HCT116 (cell line): ENCODE results near the gene ASIC1. TPM values are rescaled to one million over a fixed set of nuclear protein-coding genes. Genes with fewer than 3 reads are reported as not detected.

ENCODE experiments used
- ATAC-seq: fragments of 200-7000 bp; cut with Tn5 transposase; 2 replicates; pipeline ENCODE4 v1.9.1; 2020; ENCODE audit warnings: mild to moderate bottlenecking, moderate library complexity
- BruUV-seq: library from RNA; stranded (reverse); fragments of 400-500 nt; replicated peaks from 2 replicates; lab custom pipeline; 2021; lab: Mats Ljungman, UMichigan
- CTCF ChIA-PET: fragments of 300-600 bp; sonication (Branson Sonifier 250); formaldehyde crosslinking; loops from one replicate; lab custom pipeline; 2021; ENCODE audit warnings: antibody characterized with exemption; lab: Charles Lee
- POLR2A ChIA-PET: fragments of 300-600, 350-600 bp; sonication (Branson Sonifier 250); formaldehyde crosslinking; loops from one replicate; lab custom pipeline; 2021; ENCODE audit warnings: antibody characterized with exemption; lab: Charles Lee
- RAD21 ChIA-PET, 2 experiments: fragments of 300-600 bp; sonication (Branson Sonifier 250); formaldehyde crosslinking; loops; one replicate each; lab custom pipeline; 2023; ENCODE audit warnings: low total read pairs in 2 of 2; ENCODE audit not compliant: uncharacterized antibody in 2 of 2, unreplicated experiment in 2 of 2, low non-redundant PET in 1 of 2; lab: Charles Lee
- DNase-seq: peaks from one replicate; pipeline ENCODE4 v3.0.0-alpha.2; 2010; ENCODE audit warnings: low read depth, low spot score
- H2AFZ ChIP-seq: fragments of 200-600 bp; shearing (Covaris generic), sonication (generic); 2 replicates; pipeline ENCODE4 v1.6.1; 2017; ENCODE audit warnings: low read depth, mixed run types, mixed read lengths, antibody characterized with exemption, low read length; ENCODE audit not compliant: poor library complexity, severe bottlenecking
- H3K27ac ChIP-seq: 2 replicates; pipeline ENCODE4 v1.5.1; 2012; ENCODE audit warnings: low read depth, low read length
- H3K27me3 ChIP-seq: fragments of 200-600 bp; sonication (generic); 2 replicates; pipeline ENCODE4 v1.6.1; 2016; ENCODE audit warnings: mixed run types, low read length, mixed read lengths; ENCODE audit not compliant: insufficient read depth
- H3K36me3 ChIP-seq, 2 experiments: fragments of 200-500 bp in 1 of 2; fragments of 200-600 bp in 1 of 2; sonication (Bioruptor generic) in 1 of 2; sonication (generic) in 1 of 2; 2 replicates each; pipeline versions ENCODE4 v1.5.1 to v1.6.1; 2014 to 2016; ENCODE audit warnings: low read length in 2 of 2, inconsistent platforms in 1 of 2, mixed read lengths in 1 of 2, mixed run types in 1 of 2; ENCODE audit not compliant: insufficient read depth in 2 of 2, control insufficient read depth in 1 of 2
- H3K4me1 ChIP-seq, 2 experiments: fragments of 200-600 bp in 1 of 2; sonication (generic) in 1 of 2; 2 replicates each; pipeline versions ENCODE4 v1.5.1 to v1.6.1; 2012 to 2017; ENCODE audit warnings: low read length in 2 of 2, inconsistent platforms in 1 of 2, mild to moderate bottlenecking in 1 of 2, mixed read lengths in 1 of 2, mixed run types in 1 of 2, moderate library complexity in 1 of 2; ENCODE audit not compliant: insufficient read depth in 2 of 2, control insufficient read depth in 1 of 2
- H3K4me2 ChIP-seq: fragments of 200-600 bp; sonication (generic); 2 replicates; pipeline ENCODE4 v1.6.1; 2017; ENCODE audit warnings: mixed run types, low read length, mixed read lengths
- H3K4me3 ChIP-seq, 2 experiments: fragments of 200-600 bp in 1 of 2; sonication (generic) in 1 of 2; replicated peaks in 1 of 2; 2 replicates each; pipeline ENCODE4 v1.5.1; 2011 to 2016; ENCODE audit warnings: low read length in 2 of 2, control low read depth in 1 of 2, low read depth in 1 of 2, mild to moderate bottlenecking in 1 of 2, mixed read lengths in 1 of 2, mixed run types in 1 of 2
- H3K79me2 ChIP-seq: fragments of 200-600 bp; sonication (generic); 2 replicates; pipeline ENCODE4 v1.6.1; 2017; ENCODE audit warnings: mild to moderate bottlenecking, mixed run types, low read length, moderate library complexity, mixed read lengths; ENCODE audit not compliant: insufficient read depth
- H3K9ac ChIP-seq: fragments of 200-600 bp; sonication (generic); 2 replicates; pipeline ENCODE4 v1.6.1; 2016; ENCODE audit warnings: low read length, mixed read lengths
- H3K9me2 ChIP-seq: fragments of 200-600 bp; sonication (generic), shearing (Covaris generic); 2 replicates; pipeline ENCODE4 v1.6.1; 2017; ENCODE audit warnings: mixed run types, mild to moderate bottlenecking, moderate library complexity; ENCODE audit not compliant: insufficient read depth
- H3K9me3 ChIP-seq, 2 experiments: fragments of 200-500 bp in 1 of 2; fragments of 200-600 bp in 1 of 2; sonication (Bioruptor generic) in 1 of 2; sonication (generic) in 1 of 2; 2 replicates each; pipeline ENCODE4 v1.6.1; 2014 to 2017; ENCODE audit warnings: low read length in 2 of 2, mixed read lengths in 2 of 2, inconsistent platforms in 1 of 2, low read depth in 1 of 2, mild to moderate bottlenecking in 1 of 2, mixed run types in 1 of 2, moderate library complexity in 1 of 2; ENCODE audit not compliant: control insufficient read depth in 1 of 2, insufficient read depth in 1 of 2
- H4K20me1 ChIP-seq: fragments of 200-600 bp; sonication (generic), shearing (Covaris generic); 2 replicates; pipeline ENCODE4 v1.6.1; 2017; ENCODE audit warnings: mixed run types, mild to moderate bottlenecking, moderate library complexity; ENCODE audit not compliant: insufficient read depth
- CBX3 ChIP-seq: IDR thresholded peaks from 2 replicates; pipeline ENCODE4 v1.6.1; 2012; ENCODE audit warnings: low read depth
- EGR1 ChIP-seq: IDR thresholded peaks from 2 replicates; pipeline ENCODE4 v1.6.1; 2012; ENCODE audit warnings: low read depth
- ELF1 ChIP-seq: IDR thresholded peaks from 2 replicates; pipeline ENCODE4 v1.6.1; 2012; ENCODE audit warnings: low read depth, borderline replicate concordance
- SRF ChIP-seq: IDR thresholded peaks from 2 replicates; pipeline ENCODE4 v1.6.1; 2012; ENCODE audit warnings: low read depth
- YY1 ChIP-seq: IDR thresholded peaks from 2 replicates; pipeline ENCODE4 v1.6.1; 2011; ENCODE audit warnings: low read length, low read depth, moderate library complexity, mild to moderate bottlenecking; ENCODE audit not compliant: insufficient replicate concordance; ENCODE audit errors: extremely low read depth
- ZFX ChIP-seq: fragments of 450-650 bp; IDR thresholded peaks from 2 replicates; pipeline ENCODE4 v1.6.1; 2017
- ZNF274 ChIP-seq: fragments of 200-500 bp; sonication (Bioruptor generic); IDR thresholded peaks from 2 replicates; pipeline ENCODE4 v1.6.1; 2014; ENCODE audit warnings: mild to moderate bottlenecking, low read depth, low read length, inconsistent platforms
- intact Hi-C: fragments of 100-400 bp; cut with micrococcal nuclease; formaldehyde crosslinking; loops from 2 replicates; pipeline ENCODE4 v1.10.0; 2022
- total RNA-seq: library from RNA; stranded (reverse); gene quantifications from one replicate; pipeline ENCODE4 v1.2.1, GENCODE V29; 2021; ENCODE audit not compliant: unreplicated experiment
- TF ChIP-seq, protein P1 (sequence below): IDR thresholded peaks from 2 replicates; pipeline ENCODE4 v1.6.1; 2012

Gene ASIC1
- total RNA-seq, 1 experiment from 2014 or later = 28.9 TPM

DNA sequence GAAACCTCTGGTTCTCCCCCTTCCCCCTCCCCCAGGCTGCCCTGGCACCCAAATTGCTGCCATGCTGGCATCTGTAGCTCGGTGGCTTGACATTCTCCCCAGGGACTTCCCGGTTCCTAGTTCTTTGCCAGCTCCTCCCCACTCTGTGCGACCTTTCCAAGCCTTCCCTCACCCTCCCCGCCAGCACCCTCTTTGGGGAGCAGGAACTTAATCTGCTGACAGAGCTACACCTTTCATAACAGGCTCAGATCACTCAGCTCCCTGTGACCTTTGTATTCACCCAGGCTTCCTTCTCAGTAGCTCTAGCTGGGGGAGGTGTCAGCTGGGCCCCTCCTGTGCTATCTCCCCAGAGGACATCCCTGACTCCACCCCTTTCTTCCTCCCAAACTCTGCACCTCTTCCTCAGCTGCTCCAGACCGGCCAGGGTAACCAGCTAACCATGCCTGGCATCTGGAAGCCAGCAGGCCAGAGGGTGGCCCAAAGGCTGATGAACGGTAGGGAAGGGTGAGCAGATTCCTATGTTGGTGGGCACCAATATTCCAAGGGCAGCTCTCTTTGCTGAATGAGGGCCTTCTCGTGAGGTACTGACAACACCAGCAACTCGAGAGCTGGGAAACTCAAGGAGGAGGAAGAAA lies 52.8 kb downstream of the ASIC1 start:
- Histone ChIP-seq H3K4me1 (peaks cover 20 to 22% of the 10 kb centered on the region in 2 experiments), H3K9me3 (no peaks in the 10 kb centered on the region), H3K27me3 (no peaks in the 10 kb centered on the region), H2AFZ (no peak overlapping the region), H3K4me2 (peak overlapping the region; percentile 64), H3K9ac (peak overlapping the region; percentile 33), H4K20me1 (no peaks in the 10 kb centered on the region), H3K79me2 (peaks cover 24% of the 10 kb centered on the region), H3K9me2 (no peaks in the 10 kb centered on the region), H3K36me3 (no peaks in the 10 kb centered on the region), H3K27ac (peak overlapping the region; percentile 21), H3K4me3 (0 out of 4 replicates have a peak overlapping the region, but pooled peaks of 1 of the 2 experiments have one; percentile 36)
- no TSS peak for BruUV-seq
- no peak for TF ChIP-seq ZFX
- TF ChIP-seq CBX3 = no peak
- TF ChIP-seq, protein P1, sequence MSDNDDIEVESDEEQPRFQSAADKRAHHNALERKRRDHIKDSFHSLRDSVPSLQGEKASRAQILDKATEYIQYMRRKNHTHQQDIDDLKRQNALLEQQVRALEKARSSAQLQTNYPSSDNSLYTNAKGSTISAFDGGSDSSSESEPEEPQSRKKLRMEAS = no peak
- no peak for TF ChIP-seq ELF1
- TF ChIP-seq ZNF274 = no peak
- TF ChIP-seq YY1 = no peak
- no peak for TF ChIP-seq SRF
- TF ChIP-seq EGR1 = no peak
- ATAC-seq = no peak
- POLR2A ChIA-PET = interaction anchor here (2.8 kb wide), 1 partner anchor 26 kb away, joined by 20 read pairs; the partner anchor contains the start of gene SMARCD1
- intact Hi-C loops = loop anchor here (2.0 to 5.0 kb wide), 2 partner anchors 57 to 202 kb away; partner anchors contain the start of gene CERS5
- CTCF ChIA-PET = interaction anchor here (0.8 to 3.8 kb wide), 16 partner anchors 9 to 625 kb away, joined by 3 to 33 read pairs (median 6); partner anchors contain the start of genes CERS5 and SMARCD1
- RAD21 ChIA-PET = no interaction called here
- DNase-seq = no peak
